CD4-positive, alpha-beta T cell treated with Interferon gamma for 1 hour (primary cell): ENCODE data around the gene IFNAR1.
"Not testable (repeated sequence)": the region's sequence is repeated elsewhere in the genome, so short reads cannot be mapped to it uniquely, and the experiment has no call there.

Source experiments
- DNase-seq: peaks from one replicate; pipeline ENCODE4 v3.0.0-alpha.2; 2020

The IFNAR1 gene

GRCh38 chr21:33308586-33309490, 15.9 kb upstream of the IFNAR1 start:
- DNase-seq: peak; percentile 31

GRCh38 chr21:33309778-33310177, 15.0 kb upstream of the IFNAR1 start:
- DNase-seq: no peak

- no peak for DNase-seq
These were observed 12.6 kb upstream of the IFNAR1 start for GRCh38 chr21:33312121-33312520.

GRCh38 chr21:33313183-33313582, 11.6 kb upstream of the IFNAR1 start:
- no peak for DNase-seq

- no peak for DNase-seq
These were observed 11.2 kb upstream of the IFNAR1 start for GRCh38 chr21:33313611-33314010.

- no peak for DNase-seq
These were observed 10.7 kb upstream of the IFNAR1 start for GRCh38 chr21:33314111-33314510.

- no peak for DNase-seq
These were observed 8.6 kb upstream of the IFNAR1 start for GRCh38 chr21:33315946-33316710.

GRCh38 chr21:33317145-33317544, 7.6 kb upstream of the IFNAR1 start:
- no peak for DNase-seq

GRCh38 chr21:33317786-33318486, 6.8 kb upstream of the IFNAR1 start:
- DNase-seq: no peak

- DNase-seq: not testable (repeated sequence)
These were observed 3.8 kb upstream of the IFNAR1 start for GRCh38 chr21:33321005-33321404.

- not testable (repeated sequence) for DNase-seq
These were observed 1.2 kb upstream of the IFNAR1 start for GRCh38 chr21:33323610-33324009.

- peak; percentile 78 for DNase-seq
These were observed 675 bp downstream of the IFNAR1 start for GRCh38 chr21:33325222-33326067.

GRCh38 chr21:33327326-33327725, 2.6 kb downstream of the IFNAR1 start:
- no peak for DNase-seq

GRCh38 chr21:33327792-33328433, 3.1 kb downstream of the IFNAR1 start:
- DNase-seq: no peak

- no peak for DNase-seq
These were observed 6.0 kb downstream of the IFNAR1 start for GRCh38 chr21:33330726-33331125.

- peak; percentile 12 for DNase-seq
These were observed 7.4 kb downstream of the IFNAR1 start for GRCh38 chr21:33332143-33332542.

- no peak for DNase-seq
These were observed 9.4 kb downstream of the IFNAR1 start for GRCh38 chr21:33334191-33334590.

- DNase-seq: no peak
These were observed 10.1 kb downstream of the IFNAR1 start for GRCh38 chr21:33334824-33335223.

GRCh38 chr21:33339135-33339534, 14.4 kb downstream of the IFNAR1 start:
- no peak for DNase-seq

GRCh38 chr21:33339918-33340317, 15.1 kb downstream of the IFNAR1 start:
- DNase-seq: no peak

GRCh38 chr21:33345751-33346238, 21.0 kb downstream of the IFNAR1 start:
- DNase-seq: no peak

- no peak for DNase-seq
These were observed 23.9 kb downstream of the IFNAR1 start for GRCh38 chr21:33348706-33349105.
